SK-N-SH (cell line): ENCODE results near the gene ZNF486. TPM values are rescaled to one million over a fixed set of nuclear protein-coding genes. Genes with fewer than 3 reads are reported as not detected.
"Not testable (repeated sequence)": the region's sequence is repeated elsewhere in the genome, so short reads cannot be mapped to it uniquely, and the experiment has no call there.

Experiments used
- CTCF ChIA-PET: fragments of 300-600, 350-600 bp; formaldehyde crosslinking; extraction: SDS; loops from one replicate; lab custom pipeline; 2021; lab: Yijun Ruan, JAX
- POLR2A ChIA-PET: fragments of 350-600 bp; sonication (Branson Sonifier 250); formaldehyde crosslinking; extraction: SDS; loops from one replicate; lab custom pipeline; 2020; ENCODE audit warnings: antibody characterized with exemption, inconsistent platforms; lab: Yijun Ruan, JAX
- DNase-seq: peaks from one replicate; pipeline ENCODE4 v3.0.0; 2012
- H2AFZ ChIP-seq: fragments of 200-600 bp; sonication (generic); 2 replicates; pipeline ENCODE4 v1.8.1; 2016; ENCODE audit warnings: antibody characterized with exemption, mild to moderate bottlenecking, low read depth
- H3F3A ChIP-seq: fragments of 200-600 bp; sonication (generic); replicated peaks from 2 replicates; pipeline ENCODE3; 2016; ENCODE audit warnings: antibody characterized with exemption, mild to moderate bottlenecking; ENCODE audit not compliant: insufficient read depth
- H3K27ac ChIP-seq, 2 experiments: fragments of 200-500 bp in 1 of 2; fragments of 200-600 bp in 1 of 2; sonication (Bioruptor generic) in 1 of 2; sonication (generic), shearing (Covaris generic) in 1 of 2; 2 replicates each; pipeline versions ENCODE4 v1.5.1 to v1.6.1; 2014 to 2016; ENCODE audit warnings: low read depth in 2 of 2, inconsistent platforms in 1 of 2, low read length in 1 of 2, mild to moderate bottlenecking in 1 of 2, mixed read lengths in 1 of 2
- H3K27me3 ChIP-seq: fragments of 200-600 bp; sonication (generic), shearing (Covaris generic); 2 replicates; pipeline ENCODE4 v1.6.1; 2016; ENCODE audit warnings: mixed run types; ENCODE audit not compliant: insufficient read depth
- H3K36me3 ChIP-seq, 2 experiments: fragments of 200-500 bp in 1 of 2; fragments of 200-600 bp in 1 of 2; sonication (Bioruptor generic) in 1 of 2; sonication (generic) in 1 of 2; replicated peaks in 1 of 2; 2 replicates each; pipeline versions ENCODE3 to v1.5.1; 2014 to 2016; ENCODE audit warnings: low read length in 1 of 2, mild to moderate bottlenecking in 1 of 2; ENCODE audit not compliant: insufficient read depth in 2 of 2, control insufficient read depth in 1 of 2
- H3K4me1 ChIP-seq, 2 experiments: fragments of 200-500 bp in 1 of 2; fragments of 200-600 bp in 1 of 2; sonication (Bioruptor generic) in 1 of 2; sonication (generic), shearing (Covaris generic) in 1 of 2; 2 replicates each; pipeline versions ENCODE4 v1.5.1 to v1.6.1; 2014 to 2016; ENCODE audit warnings: low read depth in 1 of 2, low read length in 1 of 2, mixed run types in 1 of 2; ENCODE audit not compliant: insufficient read depth in 2 of 2, control insufficient read depth in 1 of 2
- H3K4me2 ChIP-seq: fragments of 200-600 bp; sonication (generic), shearing (Covaris generic); 2 replicates; pipeline ENCODE4 v1.6.1; 2017; ENCODE audit warnings: mixed run types
- H3K4me3 ChIP-seq, 2 experiments: fragments of 200-500 bp in 1 of 2; fragments of 200-600 bp in 1 of 2; sonication (Bioruptor generic) in 1 of 2; sonication (generic), shearing (Covaris generic) in 1 of 2; 2 replicates each; pipeline versions ENCODE4 v1.5.1 to v1.8.1; 2014 to 2016; ENCODE audit warnings: low read depth in 2 of 2, inconsistent platforms in 1 of 2, low read length in 1 of 2, mild to moderate bottlenecking in 1 of 2, mixed read lengths in 1 of 2, moderate library complexity in 1 of 2
- H3K79me2 ChIP-seq: fragments of 200-600 bp; sonication (generic); 2 replicates; pipeline ENCODE4 v1.8.1; 2017; ENCODE audit warnings: mild to moderate bottlenecking; ENCODE audit not compliant: insufficient read depth
- H3K9ac ChIP-seq: fragments of 200-600 bp; sonication (generic); 2 replicates; pipeline ENCODE4 v1.6.1; 2017; ENCODE audit warnings: mixed run types
- H3K9me2 ChIP-seq: fragments of 200-600 bp; sonication (generic); 2 replicates; pipeline ENCODE4 v1.6.1; 2017; ENCODE audit warnings: mixed run types
- H3K9me3 ChIP-seq: fragments of 200-600 bp; sonication (generic); 2 replicates; pipeline ENCODE4 v1.6.1; 2017; ENCODE audit warnings: mixed run types, mild to moderate bottlenecking, moderate library complexity
- H4K20me1 ChIP-seq: fragments of 200-600 bp; sonication (generic); 2 replicates; pipeline ENCODE4 v1.6.1; 2017; ENCODE audit warnings: mild to moderate bottlenecking, mixed run types; ENCODE audit not compliant: insufficient read depth
- CHD2 ChIP-seq: fragments of 150-350 bp; IDR thresholded peaks from 2 replicates; pipeline ENCODE4 v1.6.1; 2018; ENCODE audit warnings: low read length; ENCODE audit not compliant: partially characterized antibody
- ELF1 ChIP-seq: IDR thresholded peaks from 2 replicates; pipeline ENCODE4 v1.4.0; 2012
- JUND ChIP-seq: IDR thresholded peaks from 2 replicates; pipeline ENCODE4 v1.4.0; 2012
- NRF1 ChIP-seq: IDR thresholded peaks from 2 replicates; pipeline ENCODE4 v1.6.1; 2012; ENCODE audit warnings: low read depth, mild to moderate bottlenecking, low read length
- POLR2AphosphoS5 ChIP-seq: IDR thresholded peaks from 2 replicates; pipeline ENCODE4 v1.6.1; 2012; ENCODE audit warnings: low read depth, low read length
- RAD21 ChIP-seq: IDR thresholded peaks from 2 replicates; pipeline ENCODE4 v1.6.1; 2012; ENCODE audit warnings: mild to moderate bottlenecking, low read length
- SMC3 ChIP-seq: IDR thresholded peaks from 2 replicates; pipeline ENCODE4 v1.6.1; 2012; ENCODE audit warnings: low read depth, low read length, improper control_type of control experiment
- YY1 ChIP-seq: IDR thresholded peaks from 2 replicates; pipeline ENCODE4 v1.4.0; 2012; ENCODE audit warnings: low read depth, mild to moderate bottlenecking
- WGBS: methylation state at CpG from one replicate; pipeline ENCODE4 v1.1.6; 2017; ENCODE audit warnings: low lambda C conversion rate; 5-methylcytosine and 5-hydroxymethylcytosine counted together
- polyA plus RNA-seq, 3 experiments: library from polyadenylated mRNA; depleted of rRNA; stranded (reverse); fragments of >200 nt; gene quantifications; 2 replicates each; pipeline ENCODE4 v1.2.3, GENCODE V29; 2012
- small RNA-seq, 7 experiments: library from RNA; depleted of rRNA; stranded (forward); fragments of <200 nt; gene quantifications; one replicate each; pipeline ENCODE3, GENCODE V24; 2012
- TF ChIP-seq, protein P1 (sequence below): fragments of 200-600 bp; sonication (generic); IDR thresholded peaks from 2 replicates; pipeline ENCODE4 v1.6.1; 2017; ENCODE audit warnings: antibody characterized with exemption, mild to moderate bottlenecking, moderate library complexity

Gene ZNF486
- polyA plus RNA-seq, 1 of the 3 experiments (the other 2 are of a cell fraction): 2.0 TPM

DNA sequence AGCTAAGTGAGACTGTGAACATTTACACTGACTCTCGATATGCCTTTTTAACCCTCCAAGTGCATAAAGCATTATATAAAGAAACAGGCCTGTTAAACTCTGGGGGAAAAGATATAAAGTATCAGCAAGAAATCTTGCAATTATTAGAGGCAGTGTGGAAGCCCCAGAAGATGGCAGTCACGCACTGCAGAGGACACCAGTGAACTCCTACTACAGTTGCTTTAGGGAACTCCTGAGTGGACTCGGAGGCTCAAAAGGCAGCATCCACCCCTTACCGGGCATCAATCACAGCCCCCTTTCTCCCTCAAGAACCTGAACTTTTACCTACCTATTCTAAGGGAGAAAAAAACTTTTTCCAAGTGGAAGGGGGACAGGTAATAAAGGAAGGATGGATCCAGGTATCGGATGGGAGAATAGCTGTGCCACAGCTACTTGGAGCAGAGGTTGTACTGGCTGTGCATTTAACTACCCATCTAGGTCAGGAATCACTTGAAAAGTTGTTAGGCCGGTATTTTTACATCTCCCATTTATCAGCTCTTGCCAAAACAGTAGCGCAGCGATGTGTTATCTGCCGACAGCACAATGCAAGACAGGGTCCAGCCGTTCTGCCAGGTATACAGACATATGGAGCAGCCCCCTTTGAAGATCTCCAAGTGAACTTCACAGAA, 80.1 kb downstream of the ZNF486 start:
- ChIA-PET CTCF (interaction anchor here (0.6 to 2.9 kb wide), 38 partner anchors 8 to 1451 kb away, joined by 3 to 41 read pairs (median 4); no protein-coding TSS in a partner anchor), POLR2A (interaction anchor here (1.6 kb wide), 1 partner anchor 113 kb away, joined by 5 read pairs; no protein-coding TSS in a partner anchor)
- peaks cover 0 to 10% of the 10 kb centered on the region in 2 experiments; a peak in 1 of 4 replicates for H3K4me1 ChIP-seq
- no peak overlapping the region; a peak in 1 of 4 replicates for H3K4me3 ChIP-seq
- no peak overlapping the region for H3K4me2 ChIP-seq
- H3K9ac ChIP-seq: no peak overlapping the region
- H3F3A ChIP-seq: no peaks in the 10 kb centered on the region
- no peaks in the 10 kb centered on the region for H3K27me3 ChIP-seq
- 45% methylated on average over 10 of the region's 10 CpGs for WGBS
- no peak overlapping the region for H3K27ac ChIP-seq
- H3K79me2 ChIP-seq: no peaks in the 10 kb centered on the region
- no peak overlapping the region for H2AFZ ChIP-seq
- H4K20me1 ChIP-seq: no peaks in the 10 kb centered on the region
- no peak for TF ChIP-seq POLR2AphosphoS5
- TF ChIP-seq, protein P1, sequence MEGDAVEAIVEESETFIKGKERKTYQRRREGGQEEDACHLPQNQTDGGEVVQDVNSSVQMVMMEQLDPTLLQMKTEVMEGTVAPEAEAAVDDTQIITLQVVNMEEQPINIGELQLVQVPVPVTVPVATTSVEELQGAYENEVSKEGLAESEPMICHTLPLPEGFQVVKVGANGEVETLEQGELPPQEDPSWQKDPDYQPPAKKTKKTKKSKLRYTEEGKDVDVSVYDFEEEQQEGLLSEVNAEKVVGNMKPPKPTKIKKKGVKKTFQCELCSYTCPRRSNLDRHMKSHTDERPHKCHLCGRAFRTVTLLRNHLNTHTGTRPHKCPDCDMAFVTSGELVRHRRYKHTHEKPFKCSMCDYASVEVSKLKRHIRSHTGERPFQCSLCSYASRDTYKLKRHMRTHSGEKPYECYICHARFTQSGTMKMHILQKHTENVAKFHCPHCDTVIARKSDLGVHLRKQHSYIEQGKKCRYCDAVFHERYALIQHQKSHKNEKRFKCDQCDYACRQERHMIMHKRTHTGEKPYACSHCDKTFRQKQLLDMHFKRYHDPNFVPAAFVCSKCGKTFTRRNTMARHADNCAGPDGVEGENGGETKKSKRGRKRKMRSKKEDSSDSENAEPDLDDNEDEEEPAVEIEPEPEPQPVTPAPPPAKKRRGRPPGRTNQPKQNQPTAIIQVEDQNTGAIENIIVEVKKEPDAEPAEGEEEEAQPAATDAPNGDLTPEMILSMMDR: peak; percentile 30
- TF ChIP-seq RAD21: peak; percentile 94
- TF ChIP-seq JUND: no peak
- no peak for TF ChIP-seq ELF1
- TF ChIP-seq SMC3: peak; percentile 73
- no peak for TF ChIP-seq NRF1
- peak; percentile 12 for TF ChIP-seq CHD2
- TF ChIP-seq YY1: no peak
- no peaks in the 10 kb centered on the region for H3K36me3 ChIP-seq
- H3K9me3 ChIP-seq: no peaks in the 10 kb centered on the region
- peak; percentile 62 for DNase-seq
- H3K9me2 ChIP-seq: no peaks in the 10 kb centered on the region

DNA sequence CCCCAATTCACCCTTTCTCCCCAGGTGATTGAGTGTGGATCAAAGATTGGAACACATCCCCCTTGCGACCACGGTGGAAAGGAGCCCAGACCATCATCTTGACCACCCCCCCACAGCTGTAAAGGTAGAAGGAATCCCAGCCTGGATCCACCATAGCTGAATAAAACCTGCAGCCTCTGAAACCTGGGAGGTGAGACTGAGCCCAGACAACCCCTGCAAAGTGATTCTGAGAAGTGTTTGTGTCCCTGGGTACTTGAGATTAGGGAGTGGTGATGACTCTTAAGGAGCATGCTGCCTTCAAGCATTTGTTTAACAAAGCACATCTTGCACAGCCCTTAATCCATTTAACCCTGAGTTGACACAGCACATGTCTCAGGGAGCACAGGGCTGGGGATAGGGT, 81.2 kb downstream of the ZNF486 start:
- H3K36me3 ChIP-seq, H3K4me1 ChIP-seq, H3K4me3 ChIP-seq, H2AFZ ChIP-seq, H3K9me2 ChIP-seq, H3K4me2 ChIP-seq, H4K20me1 ChIP-seq, H3F3A ChIP-seq, H3K9ac ChIP-seq, H3K9me3 ChIP-seq, DNase-seq, H3K79me2 ChIP-seq, H3K27me3 ChIP-seq, H3K27ac ChIP-seq: not testable (repeated sequence)
- POLR2A ChIA-PET: interaction anchor here (1.6 kb wide), 1 partner anchor 112 kb away, joined by 5 read pairs; no protein-coding TSS in a partner anchor
- CTCF ChIA-PET: interaction anchor here (0.9 to 2.9 kb wide), 17 partner anchors 10 to 1235 kb away, joined by 3 to 41 read pairs (median 6); no protein-coding TSS in a partner anchor
- WGBS: 18% methylated on average over 2 of the region's 2 CpGs

Small RNA genes lying within 50 kb of the gene (small RNA-seq; reads per million reads assigned to genes)
- 0 reads per million in 7 experiments for gene AC011447.4

Other genes starting within 250 kb of the ZNF486 start
- 1.7 and 2.5 TPM in 2 replicates for gene ZNF682, start 127.7 kb upstream of the ZNF486 start, polyA plus RNA-seq (2012; rRNA removed)
- gene ZNF90, start 89.2 kb upstream of the ZNF486 start, polyA plus RNA-seq (2012; rRNA removed): 1.4 and 1.5 TPM in 2 replicates